ENCODE data around the gene BID.
A peak's percentile ranks its signal among the peaks of the same experiment; 100 is the strongest.
"Not testable (repeated sequence)": the region's sequence is repeated elsewhere in the genome, so short reads cannot be mapped to it uniquely, and the experiment has no call there.

The BID gene

GRCh38 chr22:17767233-17768065, 6.8 kb downstream of the BID start:
- no peak for DNase-seq

GRCh38 chr22:17764852-17765251, 9.4 kb downstream of the BID start:
- not testable (repeated sequence) for DNase-seq

- DNase-seq: no peak
Measured at GRCh38 chr22:17764036-17764435, 10.2 kb downstream of the BID start.

GRCh38 chr22:17763442-17763841, 10.8 kb downstream of the BID start:
- not testable (repeated sequence) for DNase-seq

- DNase-seq: no peak
Measured at GRCh38 chr22:17761138-17761488, 13.2 kb downstream of the BID start.

- no peak for DNase-seq
Measured at GRCh38 chr22:17754233-17754925, 19.9 kb downstream of the BID start.

- no peak for DNase-seq
Measured at GRCh38 chr22:17753401-17753989, 20.8 kb downstream of the BID start.

GRCh38 chr22:17751596-17751995, 22.7 kb downstream of the BID start:
- DNase-seq: no peak

GRCh38 chr22:17749605-17750395, 24.5 kb downstream of the BID start:
- DNase-seq: no peak

- no peak for DNase-seq
Measured at GRCh38 chr22:17748555-17749353, 25.5 kb downstream of the BID start.

GRCh38 chr22:17746916-17747315, 27.4 kb downstream of the BID start:
- DNase-seq: no peak

- no peak for DNase-seq
Measured at GRCh38 chr22:17744430-17744829, 29.8 kb downstream of the BID start.

GRCh38 chr22:17743661-17744411, 30.4 kb downstream of the BID start:
- DNase-seq: no peak

- DNase-seq: no peak
Measured at GRCh38 chr22:17742527-17742902, 31.8 kb downstream of the BID start.

GRCh38 chr22:17741866-17742526, 32.3 kb downstream of the BID start:
- DNase-seq: no peak

- DNase-seq: no peak
Measured at GRCh38 chr22:17739196-17739975, 34.9 kb downstream of the BID start.

GRCh38 chr22:17738386-17739128, 35.7 kb downstream of the BID start:
- DNase-seq: no peak

- peak; percentile 25 for DNase-seq
Measured at GRCh38 chr22:17734187-17734586, 40.1 kb downstream of the BID start.

- no peak for DNase-seq
Measured at GRCh38 chr22:17733466-17733865, 40.8 kb downstream of the BID start.

Measured in GF-D8 (cell line).